D341Med (cell line): Measurements from ENCODE around the gene ARHGAP6.
A peak's percentile ranks its signal among the peaks of the same experiment; 100 is the strongest.
"Not testable (repeated sequence)": the region's sequence is repeated elsewhere in the genome, so short reads cannot be mapped to it uniquely, and the experiment has no call there.

ENCODE experiments used
- DNase-seq: peaks from one replicate; pipeline ENCODE4 v3.0.0; 2012; ENCODE audit warnings: low spot score

Gene ARHGAP6

DNA sequence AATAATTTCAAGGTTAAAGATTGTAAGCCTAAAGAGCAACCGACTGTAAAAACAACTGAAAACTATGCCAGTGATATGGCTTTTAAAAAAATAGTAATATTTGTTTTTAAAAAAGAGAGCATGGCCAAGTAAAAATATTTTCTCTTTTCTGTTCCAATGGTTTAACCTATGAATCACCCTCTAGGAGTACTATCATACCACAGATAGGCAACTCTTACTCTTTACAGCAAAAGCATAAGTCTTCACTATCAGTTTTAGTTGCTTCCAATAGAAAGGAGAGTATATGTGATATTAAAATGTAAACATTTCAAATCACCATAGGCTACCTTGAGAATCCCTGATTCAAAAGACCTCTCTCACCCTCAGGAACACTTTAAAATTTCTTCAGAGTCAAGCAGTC, 269.9 kb downstream of the ARHGAP6 start:
- no peak for DNase-seq

DNA sequence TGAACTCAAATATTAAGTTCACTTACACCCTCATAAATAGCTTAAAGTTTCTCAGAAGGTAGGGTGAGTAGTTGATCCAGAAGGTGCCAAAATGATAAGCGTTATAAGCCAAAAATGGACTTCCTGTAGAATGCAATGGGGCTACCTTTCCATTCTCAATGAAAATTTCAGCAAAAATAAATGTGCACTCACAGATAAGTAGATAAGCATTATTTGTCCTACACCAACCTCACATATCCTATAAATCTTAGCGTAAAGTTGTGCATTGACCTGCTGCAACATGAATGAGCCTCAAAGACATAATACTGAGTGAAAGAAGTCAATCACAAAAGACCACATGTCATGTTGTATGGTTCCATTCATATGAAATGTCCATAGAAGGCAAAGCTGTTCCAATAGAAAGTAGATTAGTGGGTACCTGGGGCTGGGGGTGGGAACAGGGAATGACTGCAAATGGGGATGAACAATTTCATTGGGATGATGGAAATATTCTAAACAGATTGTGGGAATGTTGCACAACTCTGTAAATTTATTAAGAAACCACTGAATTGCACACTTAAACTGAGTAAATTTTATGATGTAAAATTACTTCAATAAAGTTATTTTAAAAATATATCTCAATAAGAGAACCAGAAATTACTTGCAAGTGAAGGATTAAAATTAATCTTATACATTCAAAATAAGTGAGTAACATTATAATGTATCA, 271.6 kb downstream of the ARHGAP6 start:
- DNase-seq: no peak

DNA sequence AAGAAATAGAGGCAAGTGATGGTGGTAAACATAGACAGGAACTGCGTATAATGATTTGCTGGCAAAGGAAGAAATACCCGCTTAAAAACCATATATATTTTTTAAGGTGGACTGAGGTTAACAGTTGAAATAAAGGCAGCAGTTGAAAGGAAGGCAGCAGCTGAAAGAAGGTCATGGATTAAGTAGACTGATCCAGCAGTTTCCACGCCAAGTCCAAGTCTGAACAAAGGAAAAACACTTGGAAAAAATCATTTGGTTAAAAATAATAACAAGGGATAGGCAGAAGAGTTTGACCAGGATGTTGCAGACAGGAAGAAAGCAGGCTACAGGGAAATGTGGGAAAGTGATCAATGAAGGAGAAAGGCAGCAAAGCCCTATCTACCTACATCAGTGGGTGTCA, 278.9 kb downstream of the ARHGAP6 start:
- DNase-seq: no peak

DNA sequence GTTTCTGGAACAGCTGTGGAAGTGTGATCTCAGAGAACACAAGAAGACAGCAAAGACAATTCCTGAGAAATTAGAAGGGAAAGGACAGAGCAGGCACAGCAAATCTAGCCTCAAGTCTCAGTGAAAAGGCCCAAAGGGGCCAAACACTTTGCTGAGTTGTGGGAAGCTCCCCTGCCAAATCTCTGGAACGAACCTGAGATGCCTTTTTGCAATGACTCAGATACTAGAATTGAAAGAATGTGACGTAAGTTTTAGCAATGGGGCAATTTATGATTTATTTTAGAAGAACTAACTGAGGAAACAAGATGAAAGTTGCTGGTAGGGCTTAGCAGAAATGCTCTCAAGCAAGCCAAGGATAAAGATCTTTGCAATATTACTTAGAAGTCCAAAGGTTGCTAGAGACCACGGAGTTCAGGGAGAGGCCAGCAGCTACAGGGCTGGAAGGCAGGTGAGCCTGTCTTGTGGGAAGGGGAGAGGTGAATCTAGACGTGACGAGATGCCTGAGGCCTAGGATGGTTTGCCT, 279.7 kb downstream of the ARHGAP6 start:
- no peak for DNase-seq

DNA sequence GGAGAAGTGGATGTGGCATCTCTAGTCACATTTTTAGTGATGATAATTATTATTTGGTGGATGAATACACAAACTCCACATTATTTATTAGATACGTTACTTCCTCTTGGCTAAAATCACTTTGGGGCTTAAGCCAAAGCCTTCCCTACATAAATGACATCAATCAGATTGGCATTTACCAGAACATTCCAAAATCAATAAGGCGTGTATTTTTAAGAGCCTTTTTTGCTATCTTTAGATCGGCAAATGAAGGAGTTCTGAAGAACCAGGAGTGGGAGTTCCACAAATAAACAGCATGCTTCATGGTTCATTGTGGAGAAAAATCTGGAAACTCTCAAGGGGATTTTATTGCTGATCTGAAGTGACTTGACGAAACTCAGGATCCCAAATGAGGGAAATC, 282.8 kb downstream of the ARHGAP6 start:
- DNase-seq: no peak

DNA sequence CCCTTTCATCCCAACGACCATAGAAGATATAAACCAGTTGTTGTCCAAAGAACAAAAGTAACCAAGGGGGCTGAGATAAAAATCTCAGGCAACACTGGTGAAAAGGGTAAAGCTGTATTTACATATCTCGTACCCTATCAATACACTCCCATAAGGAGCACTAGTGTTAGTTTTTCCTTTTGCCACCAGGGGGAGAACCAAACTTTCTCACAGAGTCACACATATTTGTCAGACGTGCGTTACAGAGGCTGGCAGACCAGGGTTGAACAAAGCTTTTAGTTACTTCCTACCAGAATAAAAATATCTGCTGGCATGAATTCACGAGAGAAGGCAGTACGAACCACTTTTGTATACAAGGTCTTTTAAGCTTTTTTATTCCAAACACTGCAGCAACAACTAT, 284.3 kb downstream of the ARHGAP6 start:
- peak; percentile 15 for DNase-seq

DNA sequence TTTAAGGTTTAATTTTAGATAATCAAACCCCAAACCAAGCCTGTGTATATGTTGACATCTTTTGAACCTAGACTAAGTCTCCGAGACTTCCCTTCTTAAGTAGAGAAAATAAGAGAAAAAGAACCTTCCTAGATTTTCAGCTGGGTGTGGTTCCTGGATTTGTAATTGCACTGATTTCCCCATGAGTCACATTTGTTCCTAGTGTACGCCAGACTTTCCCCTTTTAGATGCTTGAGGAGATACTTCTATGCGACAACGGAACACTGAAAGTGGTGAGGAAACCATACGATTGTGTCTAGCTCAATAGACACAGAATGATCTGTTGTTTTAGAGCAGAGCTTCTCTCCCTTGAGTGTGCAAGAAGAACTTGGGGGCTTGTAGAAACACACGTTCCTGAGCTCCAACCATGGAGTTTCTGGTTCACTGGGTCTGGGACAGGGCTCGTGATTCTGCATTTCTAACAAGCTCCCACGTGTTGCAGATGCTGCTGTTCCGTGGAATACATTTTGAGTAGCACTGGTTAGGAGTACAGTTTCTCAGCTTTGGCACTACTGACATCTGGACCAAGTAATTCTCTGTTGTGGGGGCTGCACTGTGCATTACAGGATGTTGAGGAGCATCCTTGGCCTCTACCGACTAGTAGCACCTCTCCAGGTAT, 285.4 kb downstream of the ARHGAP6 start:
- DNase-seq: no peak

DNA sequence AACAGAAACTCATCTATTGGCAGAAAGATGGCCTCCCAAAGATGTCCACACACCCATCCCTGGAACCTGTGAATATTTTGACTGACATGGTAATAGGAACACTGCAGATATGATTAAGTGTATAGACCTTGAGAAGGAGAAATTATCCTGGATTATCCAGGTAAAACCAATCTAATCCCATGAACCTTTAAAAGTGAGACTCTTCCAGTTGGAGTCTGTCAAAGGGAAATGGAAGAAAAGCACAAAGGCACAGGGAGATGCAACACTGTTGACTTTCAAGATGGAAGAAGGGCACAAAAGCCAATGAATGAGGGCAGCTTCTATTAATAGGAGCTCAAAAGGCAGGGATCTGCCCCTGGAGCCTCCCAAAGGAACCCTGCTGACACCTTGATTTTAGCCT, 289.6 kb downstream of the ARHGAP6 start:
- DNase-seq: no peak

DNA sequence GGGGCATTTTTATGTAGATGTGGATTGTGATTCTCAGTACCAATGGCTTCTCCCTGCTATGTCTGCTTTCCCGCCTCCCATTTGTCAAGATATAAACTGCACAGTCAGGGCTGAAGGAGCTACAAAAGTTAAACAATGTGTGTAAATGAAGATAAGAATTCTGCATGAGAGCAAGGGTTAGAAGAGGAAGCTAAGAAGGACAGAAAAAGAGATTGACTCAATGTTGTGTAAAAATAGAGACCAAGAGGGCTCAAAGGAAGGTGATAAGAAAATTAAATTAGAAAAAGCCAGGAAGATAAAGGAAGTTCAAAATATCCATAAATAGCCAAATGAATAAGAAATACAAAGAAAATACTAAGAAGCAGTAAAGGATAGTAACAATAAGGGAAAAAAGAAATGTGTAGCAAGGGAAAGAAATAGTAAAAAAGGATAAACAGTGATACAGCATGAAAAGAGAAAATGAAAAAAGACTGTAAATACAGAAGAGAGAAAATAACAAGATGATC, 290.1 kb downstream of the ARHGAP6 start:
- no peak for DNase-seq

DNA sequence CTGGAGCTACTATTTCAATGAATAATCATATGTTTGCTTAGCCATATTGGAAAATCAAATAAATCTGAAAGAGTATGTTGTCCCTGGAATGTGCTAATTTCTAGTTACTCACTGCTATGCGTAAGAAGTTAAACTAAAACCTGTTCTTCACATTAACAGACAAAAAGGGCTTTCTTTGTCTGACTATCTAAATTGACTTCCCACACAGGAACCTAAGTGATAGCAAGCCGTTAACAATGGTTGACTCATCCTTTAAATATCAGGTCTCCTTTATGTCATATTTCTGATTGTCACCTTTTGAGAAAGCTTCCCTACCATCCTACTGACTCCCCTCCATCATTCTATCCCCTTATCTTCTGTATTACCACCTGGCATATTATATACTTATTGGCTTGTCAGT, 291.1 kb downstream of the ARHGAP6 start:
- no peak for DNase-seq

DNA sequence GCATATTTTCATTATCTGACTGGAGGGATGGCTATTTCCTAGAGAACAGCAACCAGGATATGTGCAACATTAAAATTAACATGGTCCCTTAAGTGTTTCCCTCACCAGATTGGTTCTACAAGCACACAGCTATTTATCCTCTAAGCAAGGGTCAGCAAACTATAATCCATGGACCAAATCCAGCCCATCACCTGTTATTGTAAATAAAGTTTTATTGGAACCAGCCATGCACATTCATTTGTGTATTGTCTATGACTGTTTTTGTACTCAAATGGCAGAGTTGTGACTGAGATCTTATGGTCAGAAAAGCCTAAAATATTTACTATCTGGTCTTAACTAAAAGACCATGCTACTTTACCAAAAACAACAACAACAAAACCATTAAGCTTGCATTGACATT, 294.6 kb downstream of the ARHGAP6 start:
- DNase-seq: no peak

DNA sequence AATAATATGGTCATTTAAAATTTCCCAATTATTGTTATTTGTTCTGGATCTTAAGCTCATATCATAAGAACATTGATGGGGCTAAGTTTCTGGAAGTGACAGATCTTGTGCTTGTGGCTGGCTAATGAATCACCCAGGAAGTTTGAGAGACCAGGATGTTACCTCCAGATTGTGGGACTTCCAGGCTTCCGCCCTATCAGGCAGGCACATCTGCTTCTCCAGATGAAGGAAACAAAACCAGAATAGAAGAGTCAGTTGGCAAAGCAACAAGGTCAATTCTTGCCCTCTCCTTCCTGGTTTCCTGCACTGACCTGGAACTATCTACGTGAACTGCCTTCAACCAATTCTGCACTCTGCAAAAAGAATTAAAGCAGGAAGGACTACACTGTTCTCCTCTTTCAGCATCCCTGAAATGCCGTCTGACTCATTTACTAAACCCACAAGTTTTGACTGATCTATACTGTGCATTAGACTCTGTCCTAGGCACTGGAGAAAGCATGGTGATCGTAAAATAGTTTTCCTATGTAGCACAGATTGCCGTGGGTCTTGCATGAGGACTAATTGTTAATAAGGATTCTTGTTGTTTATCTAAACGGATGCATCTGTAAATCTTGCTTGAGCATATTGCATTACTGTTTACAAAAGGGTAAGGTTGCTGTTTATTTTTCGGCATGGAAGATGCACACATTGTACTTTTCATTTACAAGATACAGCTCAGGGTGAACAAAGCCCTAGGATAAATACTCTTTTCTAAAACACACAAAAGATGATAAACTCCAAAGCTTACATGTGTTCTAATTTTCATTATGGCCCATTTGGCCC, 297.9 kb downstream of the ARHGAP6 start:
- DNase-seq: no peak

DNA sequence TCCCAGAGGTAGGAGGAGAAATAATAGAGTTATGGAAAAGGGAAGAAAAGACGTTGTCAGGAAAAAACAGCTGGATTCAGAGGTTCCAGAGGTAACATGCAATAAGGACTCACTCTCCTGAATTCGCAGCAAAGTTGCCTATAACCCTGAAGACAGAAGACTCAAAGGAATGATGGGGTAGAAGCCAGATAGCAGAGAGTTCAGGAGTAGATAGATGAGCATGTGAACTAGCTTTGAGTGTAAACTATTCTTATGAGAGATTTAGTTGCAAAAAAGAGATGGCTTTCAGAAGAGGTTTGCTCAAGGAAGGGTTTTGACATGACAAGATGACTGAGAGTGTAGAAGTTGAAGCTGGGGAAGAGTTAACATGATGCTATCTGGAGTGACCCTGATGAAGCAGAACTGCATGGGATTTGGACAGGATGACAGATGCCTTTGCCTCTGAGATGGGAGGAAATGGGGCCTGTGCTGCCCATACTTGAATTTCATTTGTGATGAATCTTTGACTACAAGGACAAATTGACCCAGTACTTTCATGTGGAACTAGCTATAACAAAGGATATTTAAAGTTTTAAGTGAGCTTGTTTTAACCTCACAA, 298.6 kb downstream of the ARHGAP6 start:
- DNase-seq: no peak

DNA sequence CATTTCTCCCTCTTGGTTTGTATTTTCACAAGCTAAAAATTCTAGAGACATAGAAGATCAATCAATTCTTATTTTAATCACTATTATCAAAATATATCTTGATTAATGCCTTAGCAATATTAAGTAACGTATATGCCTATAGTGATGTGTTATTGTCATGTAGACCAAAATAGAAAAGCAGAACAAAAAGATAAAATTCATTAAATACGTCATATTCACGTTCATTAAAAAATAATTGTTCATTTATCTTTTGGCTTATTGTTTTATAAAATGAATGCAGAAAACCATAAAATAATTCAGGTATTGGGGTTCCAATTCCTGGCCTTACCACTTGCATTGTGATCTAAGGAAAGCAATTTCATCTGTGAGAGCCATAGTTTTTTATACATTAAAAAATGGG, 300.3 kb downstream of the ARHGAP6 start:
- no peak for DNase-seq

DNA sequence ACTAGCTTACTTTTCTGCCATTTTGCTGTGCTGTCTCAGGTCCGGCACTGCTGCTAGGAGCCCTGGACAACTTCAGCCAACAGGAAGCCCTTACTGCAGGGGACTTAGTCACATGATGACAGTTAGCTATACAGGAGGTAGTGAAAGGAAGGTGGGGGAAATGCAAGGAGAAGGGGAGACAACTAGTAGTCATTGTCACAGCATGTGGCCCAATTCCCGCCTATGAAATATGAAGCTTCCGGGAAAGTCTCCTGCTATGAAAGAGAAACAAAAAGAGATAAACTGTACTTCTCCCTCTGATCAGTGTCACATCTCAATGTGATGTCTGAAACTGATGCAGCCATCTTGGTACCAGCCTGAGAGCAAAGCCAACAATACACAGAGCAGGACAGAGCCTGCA, 300.9 kb downstream of the ARHGAP6 start:
- no peak for DNase-seq

DNA sequence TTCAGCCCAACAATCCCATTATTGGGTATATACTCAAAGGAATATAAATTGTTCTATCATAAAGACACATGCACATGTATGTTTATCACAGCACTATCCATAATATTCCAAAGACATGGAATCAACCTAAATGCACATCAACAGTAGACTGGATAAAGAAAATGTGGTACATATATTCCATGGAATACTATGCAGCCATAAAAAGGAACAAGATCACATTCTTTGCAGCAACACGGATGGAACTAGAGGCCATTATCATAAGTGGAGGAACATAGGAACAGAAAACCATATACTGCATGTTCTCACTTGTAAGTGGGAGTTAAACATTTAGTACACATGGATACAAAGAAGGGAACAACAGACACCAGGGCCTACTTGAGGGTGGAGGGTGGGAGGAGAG, 301.9 kb downstream of the ARHGAP6 start:
- not testable (repeated sequence) for DNase-seq

DNA sequence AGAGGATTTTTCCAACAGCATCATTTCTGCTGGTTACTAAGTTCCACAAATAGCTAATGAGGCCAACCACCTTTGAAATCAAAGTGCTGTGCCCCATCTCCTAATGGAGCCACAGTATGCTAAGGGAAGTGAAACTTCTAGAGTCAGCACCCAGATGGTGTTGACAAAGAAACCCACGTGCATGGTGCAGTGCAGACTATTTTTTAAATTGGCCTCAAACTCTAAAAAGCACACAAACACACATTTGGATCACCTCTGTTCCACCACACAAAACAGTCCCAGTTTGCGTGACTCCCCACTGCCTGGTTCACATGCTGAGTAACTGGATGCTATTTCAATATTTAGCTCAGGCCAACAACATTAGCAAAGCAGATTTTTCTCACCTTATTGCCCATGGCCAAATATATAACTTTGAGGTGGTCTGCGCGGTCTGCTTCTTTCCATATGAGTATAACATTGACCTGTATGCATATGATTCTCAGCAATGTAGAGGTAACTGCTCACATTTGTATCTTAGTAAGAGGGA, 302.6 kb downstream of the ARHGAP6 start:
- no peak for DNase-seq

DNA sequence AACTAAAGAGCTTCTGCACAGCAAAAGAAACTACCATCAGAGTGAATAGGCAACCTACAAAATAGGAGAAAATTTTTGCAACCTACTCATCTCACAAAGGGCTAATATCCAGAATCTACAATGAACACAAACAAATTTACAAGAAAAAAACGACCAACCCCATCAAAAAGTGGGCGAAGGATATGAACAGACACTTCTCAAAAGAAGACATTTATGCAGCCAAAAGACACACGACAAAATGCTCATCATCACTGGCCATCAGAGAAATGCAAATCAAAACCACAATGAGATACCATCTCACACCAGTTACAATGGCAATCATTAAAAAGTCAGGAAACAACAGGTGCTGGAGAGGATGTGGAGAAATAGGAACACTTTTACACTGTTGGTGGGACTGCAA, 304.1 kb downstream of the ARHGAP6 start:
- not testable (repeated sequence) for DNase-seq

DNA sequence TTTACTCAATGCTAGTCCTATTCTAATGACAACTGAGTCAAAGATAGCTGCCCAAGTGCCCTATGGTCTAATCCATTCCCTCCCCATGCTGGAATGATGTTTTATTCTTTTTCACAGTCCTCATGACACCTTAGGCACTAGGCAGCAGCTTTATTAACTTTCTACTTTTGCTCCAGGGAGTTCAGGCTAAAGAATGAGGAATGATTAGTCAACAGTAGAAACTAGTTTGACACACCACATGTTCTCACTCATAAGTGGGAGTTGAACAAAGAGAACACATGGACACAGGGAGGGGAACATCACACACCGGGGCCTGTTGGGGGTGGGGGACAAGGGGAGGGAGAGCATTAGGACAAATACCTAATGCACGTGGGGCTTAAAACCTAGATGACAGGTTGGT, 309.8 kb downstream of the ARHGAP6 start:
- not testable (repeated sequence) for DNase-seq

DNA sequence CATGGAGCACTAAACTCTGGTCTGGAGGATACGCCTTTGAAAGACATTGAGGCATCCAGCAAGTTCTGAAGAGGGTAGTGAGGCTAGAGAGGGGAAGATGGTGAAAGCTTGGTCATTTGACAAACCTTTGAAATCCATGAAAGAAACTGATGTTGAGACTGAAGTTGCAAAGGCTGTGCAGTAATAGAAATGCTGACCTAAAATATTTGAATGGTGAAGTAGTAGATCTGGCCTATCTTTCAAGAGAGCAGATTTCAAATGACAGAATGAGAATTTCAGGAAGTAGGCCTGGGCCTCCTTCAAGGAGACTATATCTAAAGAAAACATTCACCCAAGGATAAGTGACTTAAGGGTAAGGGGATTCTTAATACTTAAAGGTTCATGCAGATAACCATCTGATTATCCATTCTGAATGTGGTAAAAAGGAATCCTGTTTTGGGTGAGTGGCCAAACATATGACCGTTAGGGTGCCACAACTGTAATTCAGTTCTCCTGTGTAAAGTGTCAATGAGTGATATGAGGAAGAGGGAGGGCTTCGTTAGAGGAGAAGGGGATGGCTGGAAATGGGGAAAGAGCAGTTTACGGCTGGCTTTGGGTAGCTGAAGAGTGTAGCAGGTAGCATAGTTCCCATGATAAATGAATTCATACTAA, 310.3 kb downstream of the ARHGAP6 start:
- DNase-seq: no peak

DNA sequence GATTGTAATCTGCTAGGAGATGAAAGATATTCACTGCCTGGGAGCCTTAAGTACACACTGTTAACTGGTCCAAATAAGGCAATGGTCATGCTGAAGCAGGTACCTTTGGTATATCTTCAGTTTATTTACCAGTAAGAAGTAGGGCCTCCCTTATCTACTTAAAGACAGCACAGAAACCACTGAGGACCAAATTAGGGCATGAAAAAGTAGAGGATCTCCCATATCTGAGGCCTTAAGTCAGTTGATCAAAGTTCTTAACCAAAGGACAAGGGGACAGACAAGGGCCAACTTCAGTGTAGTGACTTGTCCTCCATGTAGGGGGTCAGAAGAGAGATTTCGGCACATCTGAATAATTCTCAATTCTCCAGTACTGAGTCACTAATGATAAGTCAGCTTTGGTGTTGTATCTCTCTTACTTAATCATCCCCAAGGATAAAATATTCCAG, 313.4 kb downstream of the ARHGAP6 start:
- no peak for DNase-seq
